Measurements from ENCODE around the gene PDIK1L. TPM values are rescaled to one million over a fixed set of nuclear protein-coding genes. Genes with fewer than 3 reads are reported as not detected.

The PDIK1L gene
- polyA plus RNA-seq, 1 donor from 2014 or later = 44.9 TPM

DNA sequence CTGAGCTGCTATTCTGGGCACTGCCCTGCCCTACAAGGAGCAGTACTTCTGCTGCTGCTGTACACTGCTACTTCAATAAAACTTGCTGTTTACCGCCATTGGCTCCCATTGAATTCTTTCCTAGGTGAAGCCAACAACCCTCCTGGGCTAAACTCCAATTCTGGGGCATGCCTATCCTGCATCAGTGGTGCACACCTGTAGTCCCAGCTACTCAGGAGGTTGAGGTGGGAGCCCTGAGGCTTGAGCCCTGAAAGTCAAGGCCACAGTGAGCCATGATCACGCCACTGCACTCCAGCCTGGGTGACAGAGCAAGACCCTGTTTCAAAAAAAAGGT, 21.2 kb downstream of the PDIK1L start:
- Histone ChIP-seq H4K20me1 (ENCODE audit: insufficient read depth) (no peaks in the 10 kb centered on the region), H2AFZ (ENCODE audit: low read depth, low read length) (no peak overlapping the region), H3K27ac (ENCODE audit: low read length) (no peak overlapping the region), H3K36me3 (ENCODE audit: insufficient read depth, low read length) (no peaks in the 10 kb centered on the region), H3K4me2 (ENCODE audit: low read length) (no peak overlapping the region), H3K9me3 (ENCODE audit: low read length) (no peaks in the 10 kb centered on the region), H3K79me2 (replicated peaks; ENCODE audit: insufficient read depth, low read length) (no peaks in the 10 kb centered on the region), H3K9ac (ENCODE audit: low read length) (no peak overlapping the region), H3K4me3 (ENCODE audit: low read length) (no peak overlapping the region), H3K27me3 (ENCODE audit: insufficient read depth, low read depth, low read length) (no peaks in the 10 kb centered on the region), H3K9me2 (ENCODE audit: insufficient read depth, low read length) (no peaks in the 10 kb centered on the region), H3F3A (ENCODE audit: insufficient read depth, low read length, poor library complexity, severe bottlenecking) (no peaks in the 10 kb centered on the region)
- no peak for TF ChIP-seq SMC3 (conservative IDR thresholded peaks at IDR 0.05; ENCODE audit: poor library complexity)
- TF ChIP-seq TAF1 (IDR thresholded peaks at IDR 0.05; ENCODE audit: low read depth) = no peak
- no peak for TF ChIP-seq REST (IDR thresholded peaks at IDR 0.05; ENCODE audit: borderline replicate concordance)
- TF ChIP-seq MXI1 (conservative IDR thresholded peaks at IDR 0.05; ENCODE audit: poor library complexity, severe bottlenecking) = no peak
- no peak for TF ChIP-seq EZH2 (IDR thresholded peaks at IDR 0.05; ENCODE audit: borderline replicate concordance, insufficient read depth, low read length, poor library complexity, severe bottlenecking)
- TF ChIP-seq RAD21 (conservative IDR thresholded peaks at IDR 0.05) = no peak
- TF ChIP-seq CTCF (IDR thresholded peaks at IDR 0.05; ENCODE audit: poor library complexity, severe bottlenecking) = no peak
- TF ChIP-seq POLR2AphosphoS5 (IDR thresholded peaks at IDR 0.05) = no peak

DNA sequence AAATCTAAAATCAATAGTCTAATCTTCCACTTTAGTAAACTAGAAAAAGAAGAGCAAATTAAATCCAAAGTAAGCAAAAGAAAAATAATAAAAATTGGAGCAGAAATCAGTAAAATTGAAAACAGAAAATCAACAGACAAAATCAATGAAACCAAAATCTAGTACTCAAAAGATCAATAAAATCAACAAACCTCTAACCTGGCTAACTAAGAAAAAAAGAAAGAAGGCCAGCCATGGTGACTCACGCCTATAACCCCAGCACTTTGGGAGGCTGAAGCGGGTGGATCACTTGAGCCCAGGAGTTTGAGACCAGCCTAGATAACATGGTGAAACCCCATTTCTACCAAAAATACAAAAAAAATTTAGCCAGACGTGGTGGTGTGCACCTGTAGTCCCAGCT, 22.8 kb downstream of the PDIK1L start:
- Histone ChIP-seq H3K27me3 (ENCODE audit: insufficient read depth, low read depth, low read length) (no peaks in the 10 kb centered on the region), H3K4me3 (ENCODE audit: low read length) (no peak overlapping the region), H3K9me3 (ENCODE audit: low read length) (no peaks in the 10 kb centered on the region), H2AFZ (ENCODE audit: low read depth, low read length) (no peak overlapping the region), H4K20me1 (ENCODE audit: insufficient read depth) (no peaks in the 10 kb centered on the region), H3K79me2 (replicated peaks; ENCODE audit: insufficient read depth, low read length) (no peaks in the 10 kb centered on the region), H3K27ac (ENCODE audit: low read length) (no peak overlapping the region), H3K9me2 (ENCODE audit: insufficient read depth, low read length) (no peaks in the 10 kb centered on the region), H3K36me3 (ENCODE audit: insufficient read depth, low read length) (no peaks in the 10 kb centered on the region), H3F3A (ENCODE audit: insufficient read depth, low read length, poor library complexity, severe bottlenecking) (no peaks in the 10 kb centered on the region), H3K9ac (ENCODE audit: low read length) (no peak overlapping the region), H3K4me2 (ENCODE audit: low read length) (no peak overlapping the region)
- TF ChIP-seq CTCF (IDR thresholded peaks at IDR 0.05; ENCODE audit: poor library complexity, severe bottlenecking) (no peak), REST (IDR thresholded peaks at IDR 0.05; ENCODE audit: borderline replicate concordance) (no peak), RAD21 (conservative IDR thresholded peaks at IDR 0.05) (no peak)
